GM10847 (cell line): ENCODE measurements around the gene ALDH1L1.

Experiments used
- POLR2A ChIP-seq: IDR thresholded peaks from 2 replicates; pipeline ENCODE4 v1.6.1; 2011; ENCODE audit not compliant: insufficient read length; ENCODE audit errors: extremely low read depth

The ALDH1L1 gene

GRCh38 chr3:126152458-126152857 is 27.9 kb downstream of the ALDH1L1 start:
- TF ChIP-seq POLR2A: no peak

GRCh38 chr3:126151562-126152302 is 28.7 kb downstream of the ALDH1L1 start:
- no peak for TF ChIP-seq POLR2A

- no peak for TF ChIP-seq POLR2A
These were observed 30.3 kb downstream of the ALDH1L1 start for GRCh38 chr3:126149960-126150515.

- TF ChIP-seq POLR2A: no peak
These were observed 31.0 kb downstream of the ALDH1L1 start for GRCh38 chr3:126149256-126149902.

- TF ChIP-seq POLR2A: no peak
These were observed 32.3 kb downstream of the ALDH1L1 start for GRCh38 chr3:126147932-126148683.

GRCh38 chr3:126147147-126147931 is 33.0 kb downstream of the ALDH1L1 start:
- no peak for TF ChIP-seq POLR2A

- TF ChIP-seq POLR2A: no peak
These were observed 33.8 kb downstream of the ALDH1L1 start for GRCh38 chr3:126146525-126147146.

- TF ChIP-seq POLR2A: no peak
These were observed 34.4 kb downstream of the ALDH1L1 start for GRCh38 chr3:126146034-126146433.

- TF ChIP-seq POLR2A: no peak
These were observed 37.7 kb downstream of the ALDH1L1 start for GRCh38 chr3:126142652-126143051.

- TF ChIP-seq POLR2A: no peak
These were observed 42.8 kb downstream of the ALDH1L1 start for GRCh38 chr3:126137490-126138130.

- TF ChIP-seq POLR2A: no peak
These were observed 43.8 kb downstream of the ALDH1L1 start for GRCh38 chr3:126136428-126137220.

- no peak for TF ChIP-seq POLR2A
These were observed 44.8 kb downstream of the ALDH1L1 start for GRCh38 chr3:126135406-126136076.

GRCh38 chr3:126135071-126135405 is 45.3 kb downstream of the ALDH1L1 start:
- no peak for TF ChIP-seq POLR2A
